Body of pancreas (tissue), 4 donors: ENCODE measurements around the gene AFDN. TPM values are rescaled to one million over a fixed set of nuclear protein-coding genes. Genes with fewer than 3 reads are reported as not detected.

Source experiments
- ATAC-seq: fragments of 150-250 bp; one replicate; pipeline ENCODE4 v1.9.1; 2016
- DNase-seq, 4 donors: peaks; one replicate each; pipeline ENCODE4 v3.0.0-alpha.2; 2019
- H3K27ac ChIP-seq, 4 donors: fragments of 200-600 bp; sonication (generic); 1 replicate in 3 of 4; 2 replicates in 1 of 4; pipeline versions ENCODE4 v1.5.1 to v1.6.1; 2016 to 2019; ENCODE audit warnings: mild to moderate bottlenecking in 1 of 4, mixed read lengths in 1 of 4, moderate library complexity in 1 of 4
- H3K27me3 ChIP-seq, 2 donors: fragments of 200-600 bp; sonication (generic); one replicate each; pipeline ENCODE4 v1.6.0; 2016; ENCODE audit warnings: mild to moderate bottlenecking in 1 of 2
- H3K36me3 ChIP-seq, 2 donors: fragments of 200-600 bp; sonication (generic); replicated peaks in 1 of 2; 2 replicates each; pipeline ENCODE4 v1.5.1; 2016; ENCODE audit warnings: low read depth in 2 of 2; ENCODE audit not compliant: insufficient read depth in 1 of 2
- H3K4me1 ChIP-seq: fragments of 200-600 bp; sonication (generic); one replicate; pipeline ENCODE4 v1.6.0; 2016
- H3K4me3 ChIP-seq, 2 donors: fragments of 200-600 bp; sonication (generic); 1 replicate in 1 of 2; 2 replicates in 1 of 2; pipeline ENCODE4 v1.5.1; 2016 to 2019
- H3K9me3 ChIP-seq, 3 donors: fragments of 200-600 bp; sonication (generic); 1 replicate in 2 of 3; 2 replicates in 1 of 3; pipeline ENCODE4 v1.5.1; 2016
- CTCF ChIP-seq, 7 experiments: fragments of 450-650 bp in 4 of 7; fragments of 200-600 bp in 3 of 7; sonication (generic) in 3 of 7; IDR thresholded peaks; one replicate each; pipeline ENCODE4 v1.5.1; 2016 to 2019; ENCODE audit warnings: antibody characterized with exemption in 7 of 7
- POLR2A ChIP-seq, 3 donors: fragments of 450-650 bp; IDR thresholded peaks; one replicate each; pipeline ENCODE4 v1.6.1; 2016; ENCODE audit warnings: antibody characterized with exemption in 3 of 3, mild to moderate bottlenecking in 2 of 3
- WGBS, 2 donors: methylation state at CpG; one replicate each; pipeline ENCODE4 v1.1.5; 2017; 5-methylcytosine and 5-hydroxymethylcytosine counted together
- intact Hi-C: fragments of 100-400 bp; cut with DNase I; formaldehyde crosslinking; loops from one replicate; pipeline ENCODE4 v1.15.1; 2023
- total RNA-seq, 2 donors: library from RNA; depleted of rRNA; stranded (reverse); fragments of >200 nt; gene quantifications; one replicate each; pipeline ENCODE4 v1.1.0, GENCODE V29; 2016

AFDN gene
- total RNA-seq, 2 donors from 2014 or later, result 160 to 195 TPM

- intact Hi-C loops, result no loop called here
- 4 to 13% methylated on average over 24 to 70 of the region's 70 CpGs for WGBS, 2 donors
- Histone ChIP-seq H3K27me3 (no peaks in the 10 kb centered on the region), H3K27ac (peak overlapping the region; percentile 81 to 89 (median 84)), H3K9me3 (no peaks in the 10 kb centered on the region), H3K4me3 (peak overlapping the region; percentile 35 to 73), H3K4me1 (peaks cover 32% of the 10 kb centered on the region), H3K36me3 (no peaks in the 10 kb centered on the region)
- DNase-seq (peak; percentile 81 to 90 (median 87)), ATAC-seq (peak; percentile 72)
- TF ChIP-seq CTCF (IDR thresholded peaks at IDR 0.05) (peak in 1 of 7 experiments; percentile 12), POLR2A (IDR thresholded peaks at IDR 0.05) (peak; percentile 38 to 63 (median 58))
These were observed 1.1 kb upstream of the AFDN start for GRCh38 chr6:167825332-167826229.

- Histone ChIP-seq H3K27me3 (no peaks in the 10 kb centered on the region), H3K4me3 (peak overlapping the region; percentile 35 to 73), H3K9me3 (no peaks in the 10 kb centered on the region), H3K36me3 (no peaks in the 10 kb centered on the region), H3K4me1 (peaks cover 40% of the 10 kb centered on the region), H3K27ac (peak overlapping the region; percentile 81 to 89 (median 84))
- WGBS, 2 donors, result 1 to 3% methylated on average over 24 to 61 of the region's 90 CpGs
- TF ChIP-seq POLR2A (IDR thresholded peaks at IDR 0.05) (peak in 2 of 3 donors; percentile 61 to 65), CTCF (IDR thresholded peaks at IDR 0.05) (peak; percentile 12 to 80 (median 56))
- DNase-seq, result peak; percentile 77 to 83 (median 82)
- ATAC-seq, result peak; percentile 84
- intact Hi-C loops, result no loop called here
These were observed 348 bp upstream of the AFDN start for GRCh38 chr6:167826230-167826895.

GRCh38 chr6:167827583-167828324 lies 1.0 kb downstream of the AFDN start:
- ATAC-seq (peak; percentile 31), DNase-seq (peak; percentile 62 to 71 (median 68))
- Histone ChIP-seq H3K9me3 (no peaks in the 10 kb centered on the region), H3K27ac (peak overlapping the region; percentile 90 to 98 (median 95)), H3K4me1 (peaks cover 53% of the 10 kb centered on the region), H3K36me3 (no peaks in the 10 kb centered on the region), H3K27me3 (no peaks in the 10 kb centered on the region), H3K4me3 (peak overlapping the region; percentile 28 to 58)
- intact Hi-C loops, result no loop called here
- 0 to 1% methylated on average over 19 to 43 of the region's 51 CpGs for WGBS, 2 donors
- TF ChIP-seq POLR2A (IDR thresholded peaks at IDR 0.05) (peak in 2 of 3 donors; percentile 66), CTCF (IDR thresholded peaks at IDR 0.05) (peak in 2 of 7 experiments; percentile 7 to 12)

- 23 to 25% methylated on average over 4 of the region's 4 CpGs for WGBS, 2 donors
- DNase-seq (no peak), ATAC-seq (no peak)
- TF ChIP-seq POLR2A (IDR thresholded peaks at IDR 0.05) (no peak), CTCF (IDR thresholded peaks at IDR 0.05) (no peak)
- Histone ChIP-seq H3K9me3 (no peaks in the 10 kb centered on the region), H3K27me3 (no peaks in the 10 kb centered on the region), H3K4me3 (peak overlapping the region; percentile 28 to 58), H3K27ac (peak overlapping the region; percentile 90 to 98 (median 95)), H3K4me1 (peaks cover 60% of the 10 kb centered on the region), H3K36me3 (no peaks in the 10 kb centered on the region)
- intact Hi-C loops, result no loop called here
These were observed 1.7 kb downstream of the AFDN start for GRCh38 chr6:167828325-167828956.
